PC-9 (cell line): ENCODE results near the gene PAQR7. TPM values are rescaled to one million over a fixed set of nuclear protein-coding genes. Genes with fewer than 3 reads are reported as not detected.
A peak's percentile ranks its signal among the peaks of the same experiment; 100 is the strongest.

Experiments used
- BruUV-seq: library from RNA; stranded (reverse); fragments of 400-500 nt; replicated peaks from 2 replicates; lab custom pipeline; 2021; lab: Mats Ljungman, UMichigan
- CTCF ChIA-PET: fragments of 300-600 bp; sonication (Branson Sonifier 250); formaldehyde crosslinking; loops from one replicate; lab custom pipeline; 2022; ENCODE audit warnings: antibody characterized with exemption; lab: Charles Lee
- POLR2A ChIA-PET: fragments of 300-600 bp; sonication (Branson Sonifier 250); formaldehyde crosslinking; loops from one replicate; lab custom pipeline; 2022; ENCODE audit warnings: antibody characterized with exemption; ENCODE audit not compliant: unreplicated experiment; lab: Charles Lee
- DNase-seq, 2 experiments: peaks; one replicate each; pipeline versions ENCODE4 v3.0.0 to v3.0.0-alpha.2; 2015 to 2022; ENCODE audit warnings: mixed read lengths in 1 of 2
- H2AFZ ChIP-seq: fragments of 200-600 bp; sonication (generic); 2 replicates; pipeline ENCODE4 v1.8.1; 2017; ENCODE audit warnings: antibody characterized with exemption
- H3F3A ChIP-seq: fragments of 200-600 bp; sonication (generic); 2 replicates; pipeline ENCODE4 v1.8.1; 2017; ENCODE audit warnings: antibody characterized with exemption, mild to moderate bottlenecking, low read depth; ENCODE audit not compliant: insufficient read depth
- H3K27ac ChIP-seq: fragments of 200-600 bp; sonication (generic); 2 replicates; pipeline ENCODE4 v1.6.1; 2016; ENCODE audit warnings: mixed run types
- H3K27me3 ChIP-seq: fragments of 200-600 bp; sonication (generic); 2 replicates; pipeline ENCODE4 v1.6.1; 2016; ENCODE audit warnings: low read depth, mixed run types; ENCODE audit not compliant: insufficient read depth
- H3K36me3 ChIP-seq: fragments of 200-600 bp; sonication (generic); 2 replicates; pipeline ENCODE4 v1.6.1; 2016; ENCODE audit warnings: low read depth, mixed run types
- H3K4me1 ChIP-seq: fragments of 200-600 bp; sonication (generic); replicated peaks from 2 replicates; pipeline ENCODE4 v1.6.1; 2016; ENCODE audit warnings: mixed run types; ENCODE audit not compliant: insufficient read depth
- H3K4me2 ChIP-seq: fragments of 200-600 bp; sonication (generic); 2 replicates; pipeline ENCODE4 v1.6.1; 2017; ENCODE audit warnings: mixed run types
- H3K4me3 ChIP-seq: fragments of 200-600 bp; sonication (generic); 2 replicates; pipeline ENCODE4 v1.6.1; 2016; ENCODE audit warnings: mixed run types
- H3K79me2 ChIP-seq: fragments of 200-600 bp; sonication (generic); 2 replicates; pipeline ENCODE4 v1.6.1; 2017; ENCODE audit warnings: low read depth, mixed run types
- H3K9me2 ChIP-seq: fragments of 200-600 bp; sonication (generic); 2 replicates; pipeline ENCODE4 v1.8.1; 2017; ENCODE audit warnings: mild to moderate bottlenecking; ENCODE audit not compliant: insufficient read depth
- H3K9me3 ChIP-seq: fragments of 200-600 bp; sonication (generic); 2 replicates; pipeline ENCODE4 v1.8.1; 2016; ENCODE audit warnings: low read depth; ENCODE audit not compliant: insufficient read depth
- H4K20me1 ChIP-seq: fragments of 200-600 bp; sonication (generic); 2 replicates; pipeline ENCODE4 v1.8.1; 2017; ENCODE audit not compliant: insufficient read depth
- EZH2 ChIP-seq: fragments of 200-600 bp; sonication (generic); IDR thresholded peaks from 2 replicates; pipeline ENCODE4 v1.8.0; 2017; ENCODE audit warnings: antibody characterized with exemption, low read depth
- intact Hi-C: fragments of 100-400 bp; cut with micrococcal nuclease; formaldehyde crosslinking; loops from one replicate; pipeline ENCODE4 v1.10.0; 2022; ENCODE audit not compliant: unreplicated experiment
- total RNA-seq: library from RNA; stranded (reverse); gene quantifications from 2 replicates; pipeline ENCODE4 v1.2.3, GENCODE V29; 2021
- TF ChIP-seq, protein P1 (sequence below): fragments of 200-600 bp; sonication (generic); conservative IDR thresholded peaks from 2 replicates; pipeline ENCODE4 v1.6.1; 2017; ENCODE audit warnings: mixed run types, antibody characterized with exemption, mild to moderate bottlenecking, moderate library complexity

Gene PAQR7
- total RNA-seq, 1 experiment from 2014 or later, result 34.0 TPM

DNA sequence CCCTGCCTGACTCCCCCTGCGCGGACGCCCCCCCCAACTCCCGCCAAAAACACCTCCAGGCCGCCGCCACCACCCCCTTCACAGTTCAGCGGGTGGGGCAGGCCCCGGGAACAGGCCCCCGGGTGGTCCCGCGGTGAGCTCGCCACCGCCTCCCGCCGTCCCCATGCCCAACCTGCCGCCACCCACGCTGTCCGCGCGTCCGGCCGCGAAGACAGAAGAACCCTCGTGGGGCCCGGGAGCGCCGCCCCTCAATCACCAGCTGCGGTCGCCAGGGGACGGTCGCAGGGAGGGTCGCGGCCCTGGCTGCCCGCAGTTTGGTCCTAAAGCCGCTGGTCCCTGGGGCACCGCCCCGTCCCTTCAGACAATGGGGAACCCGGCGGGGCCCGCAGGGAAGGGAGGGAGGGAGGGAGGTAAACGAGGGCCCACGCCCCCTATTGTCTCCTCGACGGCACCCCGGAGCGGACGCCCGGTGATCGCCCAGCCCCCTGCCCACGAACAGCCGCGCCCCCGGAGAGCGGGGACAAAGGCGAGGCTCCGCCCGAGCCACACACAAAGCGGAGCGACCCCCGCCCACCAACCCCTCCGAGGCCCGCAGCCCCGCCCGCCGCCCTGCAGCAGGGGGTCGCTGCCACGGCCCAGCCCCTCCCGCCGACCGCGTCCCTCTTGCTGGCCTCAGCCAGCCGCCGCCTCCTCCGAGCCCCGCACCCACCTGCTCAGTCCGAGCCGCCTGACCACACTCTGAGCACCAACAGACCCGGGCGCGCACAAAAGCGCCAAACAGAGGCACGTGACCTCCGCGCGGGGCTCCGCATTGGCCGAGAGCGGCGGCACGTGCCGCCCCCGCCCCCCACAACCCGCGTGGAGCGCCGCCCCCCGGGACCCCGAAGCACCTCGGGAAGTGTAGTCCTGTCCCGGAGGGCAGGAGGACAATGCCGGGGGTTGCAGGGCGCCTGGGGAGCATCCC lies 30.5 kb upstream of the PAQR7 start, which contains the start of gene STMN1:
TSS of gene STMN1 (minus strand) at position 740 of the 964 bp plus-strand sequence. CDS start 1,743 bp downstream, outside the sequence.
- H3K9me3 ChIP-seq, result no peaks in the 10 kb centered on the region
- TF ChIP-seq EZH2, result no peak
- TF ChIP-seq, protein P1, sequence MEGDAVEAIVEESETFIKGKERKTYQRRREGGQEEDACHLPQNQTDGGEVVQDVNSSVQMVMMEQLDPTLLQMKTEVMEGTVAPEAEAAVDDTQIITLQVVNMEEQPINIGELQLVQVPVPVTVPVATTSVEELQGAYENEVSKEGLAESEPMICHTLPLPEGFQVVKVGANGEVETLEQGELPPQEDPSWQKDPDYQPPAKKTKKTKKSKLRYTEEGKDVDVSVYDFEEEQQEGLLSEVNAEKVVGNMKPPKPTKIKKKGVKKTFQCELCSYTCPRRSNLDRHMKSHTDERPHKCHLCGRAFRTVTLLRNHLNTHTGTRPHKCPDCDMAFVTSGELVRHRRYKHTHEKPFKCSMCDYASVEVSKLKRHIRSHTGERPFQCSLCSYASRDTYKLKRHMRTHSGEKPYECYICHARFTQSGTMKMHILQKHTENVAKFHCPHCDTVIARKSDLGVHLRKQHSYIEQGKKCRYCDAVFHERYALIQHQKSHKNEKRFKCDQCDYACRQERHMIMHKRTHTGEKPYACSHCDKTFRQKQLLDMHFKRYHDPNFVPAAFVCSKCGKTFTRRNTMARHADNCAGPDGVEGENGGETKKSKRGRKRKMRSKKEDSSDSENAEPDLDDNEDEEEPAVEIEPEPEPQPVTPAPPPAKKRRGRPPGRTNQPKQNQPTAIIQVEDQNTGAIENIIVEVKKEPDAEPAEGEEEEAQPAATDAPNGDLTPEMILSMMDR, result no peak
- H3K27me3 ChIP-seq, result no peaks in the 10 kb centered on the region
- CTCF ChIA-PET, result interaction anchor here (0.5 to 0.6 kb wide), 3 partner anchors 92 to 372 kb away, joined by 3 to 5 read pairs (median 3); partner anchors contain the start of gene PAFAH2
- H3K27ac ChIP-seq, result no peak within 1 kb of the TSS
- H3K9me2 ChIP-seq, result no peaks in the 10 kb centered on the region
- intact Hi-C loops, result loop anchor here (2.0 to 5.0 kb wide), 2 partner anchors 84 to 93 kb away; partner anchors contain the start of gene PAFAH2
- POLR2A ChIA-PET, result interaction anchor here (0.6 kb wide), 1 partner anchor 12 kb away, joined by 7 read pairs; no protein-coding TSS in a partner anchor
- H3K4me3 ChIP-seq, result peak within 1 kb of the TSS; percentile 92
- peaks cover 28% of the 10 kb centered on the region for H3K79me2 ChIP-seq
- peaks cover 10% of the 10 kb centered on the region; the same call in 1 of the 2 replicates for H3F3A ChIP-seq
- H3K4me2 ChIP-seq, result peak within 1 kb of the TSS; percentile 99
- no peaks in the 10 kb centered on the region; the same call in 1 of the 2 replicates for H4K20me1 ChIP-seq
- DNase-seq, result peak in 1 of 2 experiments; percentile 87
- peaks cover 15% of the 10 kb centered on the region for H3K4me1 ChIP-seq
- peak within 1 kb of the TSS; percentile 91 for H2AFZ ChIP-seq
- no peaks in the 10 kb centered on the region; the same call in 1 of the 2 replicates for H3K36me3 ChIP-seq
- no TSS peak for BruUV-seq

GRCh38 chr1:25904943-25905679 lies 29.6 kb upstream of the PAQR7 start:
- Histone ChIP-seq H2AFZ (peak overlapping the region; percentile 91), H3K36me3 (no peaks in the 10 kb centered on the region; the same call in 1 of the 2 replicates), H3K79me2 (peaks cover 28% of the 10 kb centered on the region), H3F3A (peaks cover 10% of the 10 kb centered on the region; the same call in 1 of the 2 replicates), H3K27me3 (no peaks in the 10 kb centered on the region), H3K4me2 (peak overlapping the region; percentile 99), H3K27ac (no peak overlapping the region), H3K4me1 (peaks cover 15% of the 10 kb centered on the region), H3K9me2 (no peaks in the 10 kb centered on the region), H3K9me3 (no peaks in the 10 kb centered on the region), H3K4me3 (peak overlapping the region; percentile 92), H4K20me1 (no peaks in the 10 kb centered on the region; the same call in 1 of the 2 replicates)
- DNase-seq, result peak in 1 of 2 experiments; percentile 89
- ChIA-PET POLR2A (interaction anchor here (0.6 to 0.7 kb wide), 2 partner anchors 11 to 30 kb away, joined by 3 to 7 read pairs; partner anchors contain the start of gene PAQR7), CTCF (interaction anchor here (0.5 kb wide), 1 partner anchor 92 kb away, joined by 3 read pairs; the partner anchor contains the start of gene PAFAH2)
- intact Hi-C loops, result loop anchor here (2.0 to 5.0 kb wide), 2 partner anchors 83 to 94 kb away; partner anchors contain the start of gene PAFAH2
- TSS peak; percentile 41 for BruUV-seq
- TF ChIP-seq, protein P1, result no peak
- no peak for TF ChIP-seq EZH2
